ENCODE measurements around the gene ENOX1.

Gene ENOX1

DNA sequence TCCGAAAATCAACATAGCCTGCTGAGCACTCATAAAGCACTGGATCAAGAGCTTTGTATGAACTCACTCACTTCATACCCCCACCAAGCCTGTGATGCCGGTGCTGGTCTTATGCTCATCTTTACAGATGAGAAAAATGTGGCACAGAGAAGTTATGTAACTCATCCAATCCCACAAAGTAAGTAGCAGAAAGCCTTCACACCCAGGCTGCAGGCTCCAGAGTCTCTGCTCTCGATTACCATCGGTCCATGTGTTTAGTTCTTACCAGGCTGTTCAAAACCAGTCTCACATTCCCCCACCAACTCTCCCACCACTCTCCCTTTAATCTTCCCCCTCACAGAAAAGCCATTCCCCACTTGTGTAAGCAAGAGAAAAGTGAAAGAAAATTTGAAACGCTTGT lies 487.4 kb downstream of the ENOX1 start:
- no peak for DNase-seq

DNA sequence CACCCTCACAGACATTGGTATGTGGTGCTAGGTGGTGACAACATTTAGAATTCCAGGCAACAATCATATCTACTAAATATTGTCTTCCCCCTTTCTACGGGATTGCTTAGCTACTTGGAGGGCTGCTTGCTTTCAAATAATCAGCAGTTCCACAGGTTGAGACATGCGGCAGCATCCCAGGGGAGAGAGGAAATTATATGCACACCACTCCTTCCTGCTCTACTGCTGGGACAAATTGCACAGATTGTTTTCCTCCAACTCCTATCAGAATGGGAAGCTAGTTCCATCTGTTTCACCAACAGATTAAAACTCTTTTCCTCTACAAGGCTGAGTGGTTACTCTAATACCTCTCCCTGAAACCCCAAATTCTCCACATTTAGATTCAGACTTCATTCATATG lies 488.0 kb downstream of the ENOX1 start:
- no peak for DNase-seq

DNA sequence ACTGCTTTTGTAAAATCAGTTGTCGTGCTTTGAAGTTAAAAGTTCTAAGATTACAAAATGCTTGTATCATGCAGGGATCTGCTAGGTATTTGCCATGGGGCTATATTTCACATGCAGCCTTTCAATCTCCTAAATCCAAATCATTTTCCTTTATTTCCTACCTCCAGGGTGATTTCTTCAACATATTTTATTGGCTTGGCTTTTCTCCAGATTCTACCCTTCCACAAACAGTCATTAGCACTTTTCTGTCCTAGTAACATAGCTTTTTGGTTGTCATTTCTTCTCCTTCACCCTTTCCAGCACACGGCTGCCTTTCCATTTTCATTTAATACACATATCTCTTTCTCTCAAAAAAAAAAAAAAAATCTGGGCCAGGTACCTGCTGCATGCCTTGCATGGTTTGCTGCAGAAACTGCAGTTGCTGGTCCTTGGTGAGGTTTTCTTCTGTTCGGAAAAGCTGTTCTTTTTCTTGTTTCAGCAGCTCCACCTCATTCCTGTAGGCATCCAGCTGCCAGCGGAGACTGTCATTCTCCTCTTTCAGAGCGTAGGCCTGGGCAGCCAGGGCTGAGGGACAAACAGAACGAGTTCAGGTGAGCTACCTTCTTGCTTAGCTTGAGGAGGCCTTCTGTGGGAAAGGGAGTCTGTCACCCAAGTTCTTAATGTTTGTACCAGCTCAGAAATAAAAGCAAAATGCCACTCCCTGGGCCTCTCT lies 488.6 kb downstream of the ENOX1 start:
- DNase-seq = no peak

- DNase-seq = no peak
These were observed 490.8 kb downstream of the ENOX1 start for GRCh38 chr13:43295825-43296564.

DNA sequence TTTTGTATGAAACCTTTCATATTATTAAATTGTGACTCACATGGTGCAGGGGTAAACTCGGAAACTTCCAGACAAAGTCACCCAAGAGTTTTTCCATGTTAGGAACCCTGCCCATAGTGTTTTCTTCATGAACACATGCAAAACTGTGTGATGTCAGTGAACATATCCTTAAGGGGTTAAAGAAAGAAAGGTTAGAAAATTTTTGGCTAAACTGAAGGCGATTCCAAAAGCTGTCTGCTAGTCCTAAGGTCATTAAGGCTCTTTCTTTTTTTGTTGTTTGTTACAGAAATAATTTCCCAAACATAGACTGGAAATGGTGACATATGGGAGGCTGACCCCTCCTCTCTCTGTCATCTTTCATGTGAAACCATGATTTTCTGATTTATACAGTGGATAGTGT lies 491.5 kb downstream of the ENOX1 start:
- DNase-seq = no peak

- no peak for DNase-seq
These were observed 492.4 kb downstream of the ENOX1 start for GRCh38 chr13:43294412-43294811.

- no peak for DNase-seq
These were observed 492.8 kb downstream of the ENOX1 start for GRCh38 chr13:43293986-43294385.

- DNase-seq = no peak
These were observed 493.2 kb downstream of the ENOX1 start for GRCh38 chr13:43293561-43293960.

- no peak for DNase-seq
These were observed 493.8 kb downstream of the ENOX1 start for GRCh38 chr13:43293008-43293407.

- DNase-seq = no peak
These were observed 495.3 kb downstream of the ENOX1 start for GRCh38 chr13:43291287-43292060.

- DNase-seq = no peak
These were observed 497.1 kb downstream of the ENOX1 start for GRCh38 chr13:43289470-43290255.

GRCh38 chr13:43286751-43287150 lies 500.0 kb downstream of the ENOX1 start:
- DNase-seq = no peak

DNA sequence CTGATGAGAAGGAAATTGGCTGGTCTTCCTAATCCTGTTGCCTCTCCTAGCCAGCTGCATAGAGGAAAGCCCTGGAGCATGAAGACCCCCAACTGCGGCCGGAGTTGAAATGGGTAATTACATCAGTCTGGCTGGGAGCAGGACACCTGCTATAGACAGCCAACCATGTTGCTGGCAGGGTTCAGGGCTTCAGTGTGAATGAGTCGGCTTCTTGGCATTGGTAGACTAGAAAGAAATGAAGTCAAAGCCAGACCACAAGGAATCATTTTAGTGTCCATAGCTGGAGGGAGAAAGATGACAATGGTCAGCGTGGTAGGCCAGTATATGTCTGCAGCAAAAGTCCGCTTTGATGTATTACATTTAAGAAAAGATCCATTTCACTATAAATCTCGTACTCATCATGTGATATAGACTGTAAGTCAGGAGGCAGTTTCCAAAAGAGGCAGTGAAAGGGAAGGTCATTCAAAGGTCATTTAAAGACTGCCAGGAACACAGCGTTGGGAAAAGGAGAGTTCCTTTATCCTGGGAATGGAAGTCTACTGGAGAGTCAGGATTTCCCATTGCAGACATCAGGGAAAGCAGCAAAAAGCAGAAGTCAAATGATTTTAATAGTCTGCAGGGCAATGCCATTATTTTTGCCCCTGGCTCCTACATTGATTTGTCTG lies 500.7 kb downstream of the ENOX1 start:
- DNase-seq = no peak

DNA sequence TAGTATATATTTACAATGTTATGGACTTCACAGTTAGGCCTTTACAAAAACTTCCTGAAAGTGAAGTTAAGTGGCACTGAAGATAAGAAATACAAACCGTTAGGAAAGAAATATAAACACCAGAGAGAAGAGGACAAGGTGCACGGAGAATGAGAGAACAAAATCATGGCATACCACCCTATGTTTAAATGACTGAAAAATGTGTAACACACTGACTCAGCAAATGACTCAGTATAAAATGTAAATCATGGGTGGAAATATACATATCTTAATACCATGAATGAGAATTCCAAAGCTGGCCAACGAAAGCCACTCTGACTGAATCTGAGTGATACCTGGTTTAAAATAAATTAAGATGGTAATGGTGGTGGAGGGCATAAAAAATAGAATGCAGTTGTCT lies 502.6 kb downstream of the ENOX1 start:
- DNase-seq = no peak

GRCh38 chr13:43279696-43280095 lies 507.1 kb downstream of the ENOX1 start:
- no peak for DNase-seq

DNA sequence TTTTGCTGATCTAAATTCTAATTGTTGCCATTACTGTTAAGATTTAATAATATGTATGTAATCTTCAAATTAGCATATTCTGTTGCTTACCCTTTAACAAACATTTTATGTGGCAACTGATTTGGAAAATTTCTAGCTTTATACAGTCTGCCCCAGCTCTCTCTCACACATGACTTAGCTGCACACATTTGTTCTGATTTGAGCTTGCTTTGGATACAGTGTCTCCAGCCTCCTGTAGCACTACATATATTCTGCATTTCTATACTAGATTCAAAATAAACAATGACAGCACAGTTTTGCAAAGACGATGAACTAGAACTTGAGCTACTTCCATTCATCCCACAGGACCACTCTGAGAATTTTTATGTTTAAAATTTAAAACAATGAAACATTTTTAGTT lies 508.6 kb downstream of the ENOX1 start:
- DNase-seq = no peak

GRCh38 chr13:43277142-43277541 lies 509.6 kb downstream of the ENOX1 start:
- DNase-seq = no peak

DNA sequence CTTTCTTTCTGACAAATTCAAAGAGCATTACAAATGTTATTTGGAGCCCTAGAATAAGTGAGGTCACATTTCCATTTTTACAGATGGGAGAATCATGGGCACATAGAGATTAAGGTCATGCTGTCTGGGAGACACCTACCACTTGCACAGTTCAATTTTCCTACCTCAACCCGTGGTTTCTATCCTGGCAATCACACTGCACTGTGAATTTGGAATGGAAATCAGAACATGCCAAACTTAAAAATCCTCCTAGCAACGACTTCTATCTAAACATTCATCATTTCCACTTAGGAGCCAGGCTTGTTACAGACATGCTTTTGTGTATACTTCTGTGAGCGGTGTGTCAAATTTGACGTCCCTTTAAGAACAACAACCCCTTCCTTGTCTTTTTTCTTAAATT lies 511.9 kb downstream of the ENOX1 start:
- no peak for DNase-seq

GRCh38 chr13:43273362-43273761 lies 513.4 kb downstream of the ENOX1 start:
- no peak for DNase-seq

DNA sequence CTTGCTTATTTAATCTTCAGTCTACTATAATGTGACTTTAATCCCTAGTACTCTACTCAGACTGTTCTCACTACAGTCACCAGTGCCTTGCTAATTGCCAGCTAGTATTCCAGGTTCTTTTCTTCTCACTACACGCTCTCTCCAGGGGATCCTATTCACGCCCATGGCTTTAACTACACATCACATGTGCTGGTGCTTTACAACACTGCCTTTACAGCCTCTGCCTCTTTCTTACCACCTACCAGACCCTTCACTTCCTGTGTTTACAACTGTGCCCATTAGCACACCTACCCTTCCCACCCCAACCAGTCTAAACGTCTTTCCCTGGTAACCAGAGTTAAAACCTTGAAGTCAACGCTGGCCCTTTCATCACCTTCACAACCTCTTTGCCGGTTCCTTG lies 513.9 kb downstream of the ENOX1 start:
- DNase-seq = no peak

DNA sequence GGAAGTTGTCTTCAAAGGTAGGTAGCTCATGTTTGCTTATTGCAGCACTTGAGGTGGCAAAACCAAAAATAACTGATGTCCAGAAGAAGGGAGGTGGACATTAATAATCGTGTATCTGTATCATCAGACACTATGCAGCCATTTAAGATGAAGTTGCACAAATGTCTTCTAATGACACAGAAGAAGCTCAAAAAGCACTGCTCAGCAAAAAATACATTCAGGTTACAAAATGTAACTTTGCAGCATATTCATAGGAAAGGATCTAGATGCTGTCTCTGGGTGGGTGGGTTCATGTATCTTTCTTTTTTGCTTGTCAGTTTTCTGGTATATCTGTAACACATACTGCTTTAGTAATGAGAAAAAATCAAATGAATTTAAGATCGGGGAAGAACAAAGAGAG lies 515.6 kb downstream of the ENOX1 start:
- DNase-seq = no peak

DNA sequence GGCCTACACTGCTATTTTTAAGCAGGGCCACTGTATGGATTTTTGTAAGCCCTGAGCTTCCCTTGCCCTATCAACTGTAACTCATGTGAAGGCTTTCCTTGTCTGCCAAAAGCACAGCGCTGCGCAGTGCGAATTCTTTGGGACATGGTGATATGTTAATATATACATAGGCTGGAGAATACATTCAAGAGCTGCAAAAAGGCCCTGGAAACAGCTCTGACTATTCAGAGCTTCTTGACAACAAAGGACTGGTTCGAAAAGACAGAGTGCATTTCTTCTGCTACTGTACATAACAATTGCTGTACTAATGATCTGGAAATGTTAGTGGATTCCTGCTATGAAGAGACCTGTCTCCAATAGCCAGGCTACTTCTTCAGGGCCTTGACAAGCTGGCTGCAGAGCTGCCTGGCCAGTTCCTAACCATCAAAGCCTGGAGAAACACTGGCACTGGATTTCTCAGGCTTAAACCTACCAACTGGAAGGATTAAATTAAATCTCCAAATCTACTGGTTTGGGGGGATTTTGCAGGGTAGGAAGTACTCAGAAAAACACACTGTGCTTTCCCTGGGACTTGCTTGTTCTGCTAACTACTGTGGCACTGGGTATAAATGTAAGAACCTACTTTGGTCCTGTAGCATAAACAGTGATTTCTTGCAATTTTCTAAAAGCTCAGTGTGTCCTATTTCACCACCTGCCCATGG lies 516.5 kb downstream of the ENOX1 start:
- DNase-seq = no peak
